ENCODE results near the gene ATP8B2. TPM values are rescaled to one million over a fixed set of nuclear protein-coding genes. Genes with fewer than 3 reads are reported as not detected.
"Not testable (repeated sequence)": the region's sequence is repeated elsewhere in the genome, so short reads cannot be mapped to it uniquely, and the experiment has no call there.

ATP8B2 gene
- total RNA-seq, 1 donor from 2014 or later = 71.6 TPM

GRCh38 chr1:154337253-154337894, 12.0 kb downstream of the ATP8B2 start:
- peaks cover 56% of the 10 kb centered on the region for H4K20me1 ChIP-seq (ENCODE audit: insufficient read depth, low read length)
- H3K79me2 ChIP-seq (ENCODE audit: insufficient read depth, low read length) = no peaks in the 10 kb centered on the region
- Mint-ChIP-seq H3K27me3 (ENCODE audit: low read depth, unreplicated experiment) (no peaks in the 10 kb centered on the region), H3K4me1 (ENCODE audit: low read depth, unreplicated experiment) (peaks cover 12% of the 10 kb centered on the region), H3K27ac (ENCODE audit: unreplicated experiment) (no peak overlapping the region), H3K36me3 (ENCODE audit: low read depth, unreplicated experiment) (peaks cover 36% of the 10 kb centered on the region), H3K4me3 (ENCODE audit: unreplicated experiment) (no peak overlapping the region), H3K9me3 (ENCODE audit: unreplicated experiment) (no peaks in the 10 kb centered on the region)
- H2AFZ ChIP-seq (ENCODE audit: low read depth, low read length) = no peak overlapping the region
- DNase-seq (ENCODE audit: low read depth) = no peak
- TF ChIP-seq EZH2 (IDR thresholded peaks at IDR 0.05; ENCODE audit: insufficient read depth, low read length) (no peak), CTCF (IDR thresholded peaks at IDR 0.05; ENCODE audit: insufficient read depth, low read depth, low read length) (no peak)
- H3K9ac ChIP-seq (ENCODE audit: low read length) = no peak overlapping the region
- no peak overlapping the region for H3K27ac ChIP-seq (ENCODE audit: low read depth, low read length)
- FAIRE-seq = no peak
- H3K36me3 ChIP-seq (ENCODE audit: insufficient read depth, low read length) = peaks cover 43% of the 10 kb centered on the region
- H3K4me1 ChIP-seq (ENCODE audit: insufficient read depth, low read length) = peaks cover 4% of the 10 kb centered on the region
- H3K27me3 ChIP-seq (ENCODE audit: insufficient read depth, low read length) = no peaks in the 10 kb centered on the region
- H3K4me2 ChIP-seq (ENCODE audit: low read length) = no peak overlapping the region
- H3K4me3 ChIP-seq (ENCODE audit: insufficient read depth, low read depth, low read length) = no peak overlapping the region
- H3K9me3 ChIP-seq (ENCODE audit: insufficient read depth, low read depth, low read length) = no peaks in the 10 kb centered on the region

GRCh38 chr1:154338875-154339274, 13.6 kb downstream of the ATP8B2 start:
- FAIRE-seq = no peak
- no peak for TF ChIP-seq EZH2 (IDR thresholded peaks at IDR 0.05; ENCODE audit: insufficient read depth, low read length)
- TF ChIP-seq CTCF (IDR thresholded peaks at IDR 0.05; ENCODE audit: insufficient read depth, low read depth, low read length) = no peak
- Histone ChIP-seq H4K20me1 (ENCODE audit: insufficient read depth, low read length) (peaks cover 61% of the 10 kb centered on the region), H2AFZ (ENCODE audit: low read depth, low read length) (no peak overlapping the region), H3K4me1 (ENCODE audit: insufficient read depth, low read length) (peaks cover 4% of the 10 kb centered on the region), H3K79me2 (ENCODE audit: insufficient read depth, low read length) (no peaks in the 10 kb centered on the region), H3K9ac (ENCODE audit: low read length) (no peak overlapping the region), H3K27me3 (ENCODE audit: insufficient read depth, low read length) (no peaks in the 10 kb centered on the region), H3K27ac (ENCODE audit: low read depth, low read length) (no peak overlapping the region), H3K9me3 (ENCODE audit: insufficient read depth, low read depth, low read length) (no peaks in the 10 kb centered on the region), H3K4me3 (ENCODE audit: insufficient read depth, low read depth, low read length) (no peak overlapping the region), H3K4me2 (ENCODE audit: low read length) (no peak overlapping the region), H3K36me3 (ENCODE audit: insufficient read depth, low read length) (peaks cover 50% of the 10 kb centered on the region)
- Mint-ChIP-seq H3K9me3 (ENCODE audit: unreplicated experiment) (no peaks in the 10 kb centered on the region), H3K4me1 (ENCODE audit: low read depth, unreplicated experiment) (peaks cover 14% of the 10 kb centered on the region), H3K27ac (ENCODE audit: unreplicated experiment) (no peak overlapping the region), H3K36me3 (ENCODE audit: low read depth, unreplicated experiment) (peaks cover 47% of the 10 kb centered on the region), H3K27me3 (ENCODE audit: low read depth, unreplicated experiment) (no peaks in the 10 kb centered on the region), H3K4me3 (ENCODE audit: unreplicated experiment) (no peak overlapping the region)
- no peak for DNase-seq (ENCODE audit: low read depth)

GRCh38 chr1:154341366-154341765, 16.0 kb downstream of the ATP8B2 start:
- H3K4me1 Mint-ChIP-seq (ENCODE audit: low read depth, unreplicated experiment) = peaks cover 14% of the 10 kb centered on the region
- H3K9ac ChIP-seq (ENCODE audit: low read length); H3K9me3 ChIP-seq (ENCODE audit: insufficient read depth, low read depth, low read length); H3K27ac ChIP-seq (ENCODE audit: low read depth, low read length); H3K27me3 Mint-ChIP-seq (ENCODE audit: low read depth, unreplicated experiment); H3K4me2 ChIP-seq (ENCODE audit: low read length); H3K27ac Mint-ChIP-seq (ENCODE audit: unreplicated experiment); DNase-seq (ENCODE audit: low read depth); FAIRE-seq; H3K79me2 ChIP-seq (ENCODE audit: insufficient read depth, low read length); H3K4me3 ChIP-seq (ENCODE audit: insufficient read depth, low read depth, low read length); H3K9me3 Mint-ChIP-seq (ENCODE audit: unreplicated experiment); H2AFZ ChIP-seq (ENCODE audit: low read depth, low read length); H3K4me3 Mint-ChIP-seq (ENCODE audit: unreplicated experiment); H3K4me1 ChIP-seq (ENCODE audit: insufficient read depth, low read length); H3K27me3 ChIP-seq (ENCODE audit: insufficient read depth, low read length): not testable (repeated sequence)
- Histone ChIP-seq H3K36me3 (ENCODE audit: insufficient read depth, low read length) (peaks cover 67% of the 10 kb centered on the region), H4K20me1 (ENCODE audit: insufficient read depth, low read length) (peaks cover 68% of the 10 kb centered on the region)
- peaks cover 60% of the 10 kb centered on the region for H3K36me3 Mint-ChIP-seq (ENCODE audit: low read depth, unreplicated experiment)

Data from astrocyte (in vitro differentiated cells and primary cell).